Spleen (tissue), 11 donors: ENCODE results near the gene JAZF1. TPM values are rescaled to one million over a fixed set of nuclear protein-coding genes. Genes with fewer than 3 reads are reported as not detected.

Experiments
- DNase-seq: peaks from one replicate; pipeline ENCODE4 v3.0.0-alpha.2; 2020
- H3K27ac ChIP-seq, 8 donors: fragments of 200-600 bp; sonication (generic) in 7 of 8; 1 replicate in 4 of 8; 2 replicates in 4 of 8; pipeline versions ENCODE4 v1.5.0 to v1.8.0; 2016 to 2021; ENCODE audit warnings: inconsistent platforms in 4 of 8, mild to moderate bottlenecking in 4 of 8, moderate library complexity in 1 of 8
- H3K27me3 ChIP-seq, 7 donors: fragments of 200-600 bp; sonication (generic) in 6 of 7; replicated peaks in 1 of 7; 1 replicate in 4 of 7; 2 replicates in 3 of 7; pipeline versions ENCODE4 v1.5.0 to v1.8.0; 2016 to 2021; ENCODE audit warnings: inconsistent platforms in 3 of 7, mild to moderate bottlenecking in 1 of 7
- H3K36me3 ChIP-seq, 6 donors: fragments of 200-600 bp; sonication (generic) in 5 of 6; 1 replicate in 4 of 6; 2 replicates in 2 of 6; pipeline versions ENCODE4 v1.5.0 to v1.8.0; 2016 to 2021; ENCODE audit warnings: inconsistent platforms in 2 of 6
- H3K4me1 ChIP-seq, 6 donors: fragments of 200-600 bp; sonication (generic) in 5 of 6; 1 replicate in 3 of 6; 2 replicates in 3 of 6; pipeline versions ENCODE4 v1.5.0 to v1.8.0; 2016 to 2021; ENCODE audit warnings: inconsistent platforms in 3 of 6
- H3K4me3 ChIP-seq, 8 donors: fragments of 200-600 bp; sonication (generic) in 7 of 8; 1 replicate in 4 of 8; 2 replicates in 4 of 8; pipeline versions ENCODE4 v1.5.0 to v1.8.0; 2016 to 2021; ENCODE audit warnings: inconsistent platforms in 4 of 8, mild to moderate bottlenecking in 4 of 8, moderate library complexity in 2 of 8
- H3K9me3 ChIP-seq, 8 donors: fragments of 200-600 bp; sonication (generic) in 7 of 8; 1 replicate in 4 of 8; 2 replicates in 4 of 8; pipeline versions ENCODE4 v1.5.0 to v1.8.0; 2016 to 2021; ENCODE audit warnings: inconsistent platforms in 4 of 8
- POLR2A ChIP-seq, 3 donors: fragments of 450-650 bp; IDR thresholded peaks; one replicate each; pipeline ENCODE4 v1.5.1; 2017; ENCODE audit warnings: antibody characterized with exemption in 3 of 3, mild to moderate bottlenecking in 1 of 3
- POLR2AphosphoS5 ChIP-seq, 3 donors: sonication (generic); formaldehyde crosslinking; IDR thresholded peaks; one replicate each; pipeline ENCODE4 v1.5.1; 2017; ENCODE audit warnings: antibody characterized with exemption in 3 of 3
- WGBS, 5 donors: extraction: QIAGEN DNeasy Blood & Tissue Kit in 3 of 5; methylation state at CpG; one replicate each; pipeline versions ENCODE4 v1.1.5 to v1.1.7; 2013 to 2018; 5-methylcytosine and 5-hydroxymethylcytosine counted together
- intact Hi-C: fragments of 100-400 bp; cut with DNase I; formaldehyde crosslinking; loops from one replicate; pipeline ENCODE4 v1.15.0; 2023; ENCODE audit warnings: low total_unique reads
- polyA plus RNA-seq, 3 donors: library from polyadenylated mRNA; stranded (reverse); fragments of 200-250 nt; gene quantifications; one replicate each; pipeline ENCODE4 v1.2.1, GENCODE V29; 2013
- total RNA-seq, 7 donors: library from RNA; depleted of rRNA in 3 of 7; stranded (reverse); fragments of >200 nt in 3 of 7; fragmentation: NEBNext Ultra II Directional in 4 of 7; extraction: Animal tissue kit (Norgen Biotek cat#: 25700) in 4 of 7; gene quantifications; one replicate each; pipeline versions ENCODE4 v1.1.0 to v1.2.1, GENCODE V29; 2016 to 2021
- TF ChIP-seq, protein P1 (sequence below), 11 experiments: fragments of 200-600 bp in 7 of 11; fragments of 450-650 bp in 4 of 11; sonication (generic) in 4 of 11; IDR thresholded peaks in 8 of 11; conservative IDR thresholded peaks in 3 of 11; 1 replicate in 7 of 11; 2 replicates in 4 of 11; pipeline versions ENCODE4 v1.4.0 to v1.8.0; 2016 to 2021; ENCODE audit warnings: antibody characterized with exemption in 11 of 11, inconsistent platforms in 4 of 11, mild to moderate bottlenecking in 1 of 11
- donor health status: healthy with polysubstance abuse.
- donor health status: DM: no; HTN: no; CAD: no; lungs with moderate emphysema.
- donor health status: DM: no; HTN: no; CAD: no.
- donor health status: Bipolar disorder and iron deficiency.
- donor health status: healthy.
- donor health status: DM: no; HTN: no; CAD: no.
- donor health status: DM: yes; HTN: yes; CAD: no.

JAZF1 gene
- total and polyA plus RNA-seq, 10 donors = 13.5 to 33.8 (median 24.7) TPM

DNA sequence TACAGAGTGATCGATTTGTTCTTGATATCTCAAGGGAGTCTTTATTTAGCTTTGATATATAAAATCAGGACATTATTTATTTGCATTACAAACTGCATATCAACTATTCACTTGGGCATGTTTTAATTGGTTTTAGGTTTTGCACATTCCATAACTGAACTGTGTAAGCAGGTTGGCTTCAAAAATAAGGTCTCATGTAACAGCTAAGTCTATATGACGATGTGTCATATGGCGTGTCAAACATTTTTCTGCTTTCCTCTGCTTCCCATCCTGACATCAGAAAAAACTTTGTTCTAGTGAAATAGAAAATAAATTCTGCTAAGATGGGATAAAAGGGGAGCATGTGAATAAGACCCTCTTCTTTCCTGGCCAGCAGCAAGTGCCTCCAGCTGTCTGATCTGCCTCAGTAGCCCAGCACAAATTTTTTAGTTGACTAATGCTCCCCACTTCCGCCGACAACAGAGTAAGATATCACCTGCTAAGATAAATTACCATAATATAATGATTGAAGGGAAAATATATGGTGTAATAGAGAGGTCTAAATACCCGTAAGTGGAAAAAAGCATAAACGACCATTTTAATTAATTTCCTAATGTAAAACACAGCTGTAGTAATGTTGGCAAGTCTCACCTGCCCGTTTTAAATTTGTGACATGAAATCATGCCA is 260.2 kb downstream of the JAZF1 start:
- intact Hi-C loops = loop anchor here (10.0 kb wide), 1 partner anchor 726 kb away; no protein-coding TSS in a partner anchor
- H3K4me1 ChIP-seq = peaks cover 0 to 68% (median 22%) of the 10 kb centered on the region in 6 donors
- TF ChIP-seq POLR2AphosphoS5 (IDR thresholded peaks at IDR 0.05) = no peak
- TF ChIP-seq, protein P1, sequence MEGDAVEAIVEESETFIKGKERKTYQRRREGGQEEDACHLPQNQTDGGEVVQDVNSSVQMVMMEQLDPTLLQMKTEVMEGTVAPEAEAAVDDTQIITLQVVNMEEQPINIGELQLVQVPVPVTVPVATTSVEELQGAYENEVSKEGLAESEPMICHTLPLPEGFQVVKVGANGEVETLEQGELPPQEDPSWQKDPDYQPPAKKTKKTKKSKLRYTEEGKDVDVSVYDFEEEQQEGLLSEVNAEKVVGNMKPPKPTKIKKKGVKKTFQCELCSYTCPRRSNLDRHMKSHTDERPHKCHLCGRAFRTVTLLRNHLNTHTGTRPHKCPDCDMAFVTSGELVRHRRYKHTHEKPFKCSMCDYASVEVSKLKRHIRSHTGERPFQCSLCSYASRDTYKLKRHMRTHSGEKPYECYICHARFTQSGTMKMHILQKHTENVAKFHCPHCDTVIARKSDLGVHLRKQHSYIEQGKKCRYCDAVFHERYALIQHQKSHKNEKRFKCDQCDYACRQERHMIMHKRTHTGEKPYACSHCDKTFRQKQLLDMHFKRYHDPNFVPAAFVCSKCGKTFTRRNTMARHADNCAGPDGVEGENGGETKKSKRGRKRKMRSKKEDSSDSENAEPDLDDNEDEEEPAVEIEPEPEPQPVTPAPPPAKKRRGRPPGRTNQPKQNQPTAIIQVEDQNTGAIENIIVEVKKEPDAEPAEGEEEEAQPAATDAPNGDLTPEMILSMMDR (IDR thresholded peaks at IDR 0.05 in 8 of 11, conservative IDR thresholded peaks at IDR 0.05 in 3 of 11) = no peak
- no peak for TF ChIP-seq POLR2A (IDR thresholded peaks at IDR 0.05)
- H3K27ac ChIP-seq = no peak overlapping the region
- no peak overlapping the region for H3K4me3 ChIP-seq
- no peak for DNase-seq
- no peaks in the 10 kb centered on the region for H3K27me3 ChIP-seq
- no peaks in the 10 kb centered on the region for H3K36me3 ChIP-seq
- WGBS, 5 donors = 85 to 93% (median 90%) methylated on average over 8 of the region's 8 CpGs
- no peaks in the 10 kb centered on the region for H3K9me3 ChIP-seq

DNA sequence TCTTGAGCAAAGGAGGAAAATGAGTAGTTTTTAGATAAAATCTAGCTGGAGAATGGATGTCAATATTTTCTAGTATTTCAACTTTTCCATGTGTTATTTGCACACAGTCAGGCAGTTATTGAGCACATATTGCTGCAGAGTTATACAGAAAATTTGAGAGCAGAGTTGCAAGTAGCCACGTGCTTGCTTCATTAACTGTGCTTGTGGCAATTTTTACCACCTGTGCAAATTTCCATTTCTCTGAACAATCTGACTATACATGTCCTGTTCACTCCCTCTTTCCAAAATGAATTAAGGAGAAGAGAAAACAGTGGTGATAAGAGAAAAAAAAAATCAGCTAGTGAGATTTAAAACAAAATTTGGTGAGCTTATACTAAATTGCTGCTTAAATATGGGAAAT is 262.1 kb downstream of the JAZF1 start:
- Histone ChIP-seq H3K36me3 (no peaks in the 10 kb centered on the region), H3K27ac (no peak overlapping the region), H3K27me3 (no peaks in the 10 kb centered on the region), H3K4me1 (peaks cover 0 to 56% (median 18%) of the 10 kb centered on the region in 6 donors), H3K4me3 (no peak overlapping the region), H3K9me3 (no peaks in the 10 kb centered on the region)
- WGBS, 5 donors = 65 to 80% (median 77%) methylated on average over 1 of the region's 1 CpG
- intact Hi-C loops = no loop called here
- TF ChIP-seq, protein P1 (IDR thresholded peaks at IDR 0.05 in 8 of 11, conservative IDR thresholded peaks at IDR 0.05 in 3 of 11) = no peak
- no peak for TF ChIP-seq POLR2AphosphoS5 (IDR thresholded peaks at IDR 0.05)
- no peak for TF ChIP-seq POLR2A (IDR thresholded peaks at IDR 0.05)
- DNase-seq = no peak

DNA sequence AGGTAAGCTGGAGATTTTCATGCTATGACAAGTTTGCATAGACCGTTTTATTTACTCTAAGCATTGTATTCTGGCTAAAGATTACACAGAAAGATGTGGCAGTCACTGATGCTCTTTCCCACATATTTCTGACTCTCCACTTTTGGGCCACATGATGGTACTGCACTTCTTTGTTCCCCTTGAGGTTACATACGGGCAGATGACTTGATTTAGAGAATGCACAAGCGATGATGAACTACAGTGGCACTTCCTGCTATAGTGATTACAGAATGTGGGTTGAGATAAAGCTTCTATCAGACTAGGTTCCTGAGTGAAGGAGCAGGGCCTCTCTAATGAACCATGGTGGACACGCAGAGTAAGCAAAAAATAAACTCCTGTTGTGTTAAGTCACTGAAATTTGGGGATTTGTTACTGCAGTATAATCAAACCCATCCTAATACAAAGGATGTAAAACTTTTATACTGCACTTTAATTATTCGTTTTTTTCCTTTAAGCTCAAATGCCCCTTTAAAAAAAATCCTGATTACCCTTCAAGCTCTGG is 262.8 kb downstream of the JAZF1 start:
- no peak for DNase-seq
- H3K9me3 ChIP-seq = no peaks in the 10 kb centered on the region
- H3K27ac ChIP-seq = no peak overlapping the region
- no peaks in the 10 kb centered on the region for H3K36me3 ChIP-seq
- TF ChIP-seq POLR2A (IDR thresholded peaks at IDR 0.05) (no peak), POLR2AphosphoS5 (IDR thresholded peaks at IDR 0.05) (no peak)
- TF ChIP-seq, protein P1 (IDR thresholded peaks at IDR 0.05 in 8 of 11, conservative IDR thresholded peaks at IDR 0.05 in 3 of 11) = no peak
- no peak overlapping the region for H3K4me3 ChIP-seq
- H3K4me1 ChIP-seq = peaks cover 0 to 50% (median 15%) of the 10 kb centered on the region in 6 donors
- intact Hi-C loops = no loop called here
- 62 to 71% (median 68%) methylated on average over 5 of the region's 5 CpGs for WGBS, 5 donors
- H3K27me3 ChIP-seq = no peaks in the 10 kb centered on the region

DNA sequence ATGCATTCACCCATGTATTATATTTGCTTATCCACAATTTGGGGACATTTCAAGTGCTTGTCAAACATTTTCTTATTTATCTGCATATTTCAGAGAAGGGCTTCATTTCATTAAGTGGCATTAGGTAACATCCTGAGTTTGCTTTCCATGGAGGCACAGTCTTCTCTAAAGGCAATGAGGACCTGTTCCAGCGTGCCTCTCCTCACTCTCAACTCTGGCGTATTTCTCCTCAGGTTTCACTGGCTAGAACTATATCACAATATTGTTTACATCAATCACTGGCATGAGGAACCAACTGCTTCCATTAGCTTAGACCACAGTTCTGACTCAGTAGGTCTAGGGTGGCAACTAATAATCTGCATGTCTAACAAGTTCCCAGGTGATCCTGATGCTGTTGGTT is 263.5 kb downstream of the JAZF1 start:
- H3K27me3 ChIP-seq = no peaks in the 10 kb centered on the region
- no peak overlapping the region for H3K27ac ChIP-seq
- intact Hi-C loops = no loop called here
- WGBS, 5 donors = 93 to 100% (median 99%) methylated on average over 2 of the region's 2 CpGs
- no peak overlapping the region for H3K4me3 ChIP-seq
- no peak for DNase-seq
- H3K9me3 ChIP-seq = no peaks in the 10 kb centered on the region
- peaks cover 0 to 45% (median 15%) of the 10 kb centered on the region in 6 donors for H3K4me1 ChIP-seq
- H3K36me3 ChIP-seq = no peaks in the 10 kb centered on the region
- TF ChIP-seq POLR2AphosphoS5 (IDR thresholded peaks at IDR 0.05) (no peak), POLR2A (IDR thresholded peaks at IDR 0.05) (no peak)
- TF ChIP-seq, protein P1 (IDR thresholded peaks at IDR 0.05 in 8 of 11, conservative IDR thresholded peaks at IDR 0.05 in 3 of 11) = no peak
